ENCODE results near the gene ZNF275.
"Not testable (repeated sequence)": the region's sequence is repeated elsewhere in the genome, so short reads cannot be mapped to it uniquely, and the experiment has no call there.

Gene ZNF275

DNA sequence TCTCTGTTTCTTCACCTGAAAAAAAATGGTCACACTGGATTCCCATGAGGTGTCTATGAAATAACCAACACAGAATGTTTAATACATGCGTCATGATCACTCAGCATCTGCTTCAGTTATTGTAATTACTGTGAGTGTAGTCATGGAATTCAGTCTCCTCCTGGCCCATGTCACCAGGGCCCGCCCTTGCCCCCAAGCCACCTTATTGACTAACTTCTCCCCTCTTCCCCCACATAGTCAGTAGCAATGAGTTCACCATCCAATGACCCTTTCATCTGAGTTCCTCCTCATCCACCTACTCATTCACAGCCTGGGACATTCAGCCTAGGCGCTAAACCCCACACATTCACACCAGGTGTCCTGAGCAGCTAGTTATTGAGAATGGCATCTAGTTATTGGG, 28.0 kb upstream of the ZNF275 start:
- Histone ChIP-seq H3K4me1 (ENCODE audit: control insufficient read depth, insufficient read depth, low read length) (no peaks in the 10 kb centered on the region), H3K27me3 (ENCODE audit: control insufficient read depth, insufficient read depth, low read length) (peaks cover 46% of the 10 kb centered on the region), H3K4me2 (ENCODE audit: low read length) (no peak overlapping the region), H3K9ac (ENCODE audit: low read depth, low read length) (no peak overlapping the region), H3K4me3 (ENCODE audit: low read length) (no peak overlapping the region), H3K9me3 (replicated peaks; ENCODE audit: low read length) (no peaks in the 10 kb centered on the region), H3K36me3 (ENCODE audit: insufficient read depth, low read length) (no peaks in the 10 kb centered on the region)

DNA sequence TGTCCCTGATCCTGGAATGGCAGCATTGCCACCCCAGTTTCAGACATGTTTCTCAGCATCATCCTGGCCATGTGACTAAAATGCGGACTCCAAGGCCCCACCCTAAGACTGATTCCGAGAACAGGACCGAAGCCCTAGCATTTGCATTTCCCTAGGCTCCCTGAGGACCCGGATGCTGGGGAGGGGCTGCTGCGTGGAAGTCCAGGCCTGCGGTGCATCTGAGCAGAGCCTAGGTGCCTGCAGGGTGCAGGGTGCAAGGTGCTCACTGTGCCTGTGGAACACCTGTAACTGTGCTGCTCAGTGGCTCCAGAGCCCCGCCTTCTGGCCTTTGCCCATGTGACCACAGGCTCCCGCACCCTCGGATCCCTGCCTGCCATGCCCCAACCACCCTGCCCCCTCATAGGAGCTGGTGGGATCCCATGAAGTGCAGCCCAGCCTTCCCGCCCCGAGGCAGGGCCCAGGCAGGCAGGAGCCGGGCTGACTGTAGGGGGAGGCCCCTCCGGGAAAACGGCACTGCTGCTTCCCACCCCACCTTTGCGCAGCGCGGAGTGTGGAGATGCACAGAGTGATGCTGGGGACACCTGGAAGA, 27.3 kb upstream of the ZNF275 start:
- Histone ChIP-seq H3K4me3 (ENCODE audit: low read length) (no peak overlapping the region), H3K4me2 (ENCODE audit: low read length) (no peak overlapping the region), H3K9me3 (replicated peaks; ENCODE audit: low read length) (no peaks in the 10 kb centered on the region), H3K27me3 (ENCODE audit: control insufficient read depth, insufficient read depth, low read length) (peaks cover 46% of the 10 kb centered on the region), H3K9ac (ENCODE audit: low read depth, low read length) (no peak overlapping the region), H3K36me3 (ENCODE audit: insufficient read depth, low read length) (no peaks in the 10 kb centered on the region), H3K4me1 (ENCODE audit: control insufficient read depth, insufficient read depth, low read length) (no peaks in the 10 kb centered on the region)

DNA sequence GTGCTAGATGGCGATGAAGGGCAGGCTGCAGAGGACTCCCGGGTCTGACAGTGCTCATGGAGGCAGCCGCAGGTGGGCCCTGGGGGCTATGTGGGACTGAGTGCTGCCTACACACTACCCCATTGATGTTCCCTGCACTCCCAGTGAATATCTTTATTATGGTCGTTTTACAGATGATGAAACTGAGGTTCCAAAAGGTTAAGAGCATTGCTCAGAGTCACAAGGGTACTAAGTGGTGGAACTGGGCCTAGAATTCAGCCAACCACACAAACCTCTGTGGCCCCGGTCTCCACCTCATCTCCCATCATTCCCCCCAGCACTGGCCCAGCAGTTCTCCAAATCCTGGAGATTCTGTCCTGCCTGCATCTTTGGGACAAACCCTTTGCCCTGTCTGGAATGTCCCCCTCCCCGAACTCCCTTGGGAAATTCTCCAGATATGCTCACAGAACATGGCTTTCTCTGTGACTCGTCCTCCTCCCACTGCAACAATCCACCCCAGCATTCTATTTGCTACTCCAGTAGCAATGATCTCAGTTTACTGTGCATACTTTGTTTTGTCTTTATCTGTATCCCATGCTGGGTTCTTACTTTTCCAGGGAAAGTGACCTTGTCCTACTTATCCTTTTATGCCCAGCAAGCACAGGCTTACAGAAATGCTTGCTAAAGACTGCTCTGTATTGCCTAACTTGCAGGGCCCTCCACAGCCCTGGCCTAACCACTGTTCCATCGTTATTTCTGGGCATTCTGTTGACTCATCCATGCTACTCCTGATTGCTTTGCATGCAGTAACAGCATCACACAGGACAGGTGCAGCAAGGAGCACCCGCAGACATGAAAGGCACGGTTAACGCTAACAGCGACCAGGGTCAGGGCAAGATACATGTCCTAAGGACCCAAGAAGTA, 26.4 kb upstream of the ZNF275 start:
- Histone ChIP-seq H3K4me2 (ENCODE audit: low read length) (no peak overlapping the region), H3K4me1 (ENCODE audit: control insufficient read depth, insufficient read depth, low read length) (no peaks in the 10 kb centered on the region), H3K9me3 (replicated peaks; ENCODE audit: low read length) (no peaks in the 10 kb centered on the region), H3K4me3 (ENCODE audit: low read length) (no peak overlapping the region), H3K27me3 (ENCODE audit: control insufficient read depth, insufficient read depth, low read length) (peaks cover 37% of the 10 kb centered on the region), H3K9ac (ENCODE audit: low read depth, low read length) (no peak overlapping the region), H3K36me3 (ENCODE audit: insufficient read depth, low read length) (no peaks in the 10 kb centered on the region)

DNA sequence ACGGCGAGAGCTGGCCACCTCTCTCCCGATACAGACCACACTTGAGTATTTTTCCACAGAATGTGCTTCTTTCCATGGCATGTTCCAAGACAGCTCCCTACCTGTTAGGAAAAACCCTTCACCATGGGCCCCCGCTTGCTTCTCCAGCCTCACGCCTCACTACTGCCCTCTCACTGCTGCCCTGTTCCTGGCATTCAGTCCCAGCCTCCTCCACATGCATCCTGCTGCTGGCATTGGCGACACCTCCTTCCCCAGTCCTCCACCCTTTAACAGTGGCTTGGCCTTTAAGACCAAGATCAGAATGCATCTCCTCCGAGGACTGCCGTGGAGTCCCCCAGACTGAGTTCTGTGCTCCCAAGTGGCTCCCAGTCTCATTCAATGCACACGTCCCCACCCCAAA, 23.1 kb upstream of the ZNF275 start:
- Histone ChIP-seq H3K9ac (ENCODE audit: low read depth, low read length) (no peak overlapping the region), H3K4me2 (ENCODE audit: low read length) (no peak overlapping the region), H3K27me3 (ENCODE audit: control insufficient read depth, insufficient read depth, low read length) (peaks cover 13% of the 10 kb centered on the region), H3K36me3 (ENCODE audit: insufficient read depth, low read length) (no peaks in the 10 kb centered on the region), H3K9me3 (replicated peaks; ENCODE audit: low read length) (no peaks in the 10 kb centered on the region), H3K4me1 (ENCODE audit: control insufficient read depth, insufficient read depth, low read length) (no peaks in the 10 kb centered on the region), H3K4me3 (ENCODE audit: low read length) (no peak overlapping the region)

DNA sequence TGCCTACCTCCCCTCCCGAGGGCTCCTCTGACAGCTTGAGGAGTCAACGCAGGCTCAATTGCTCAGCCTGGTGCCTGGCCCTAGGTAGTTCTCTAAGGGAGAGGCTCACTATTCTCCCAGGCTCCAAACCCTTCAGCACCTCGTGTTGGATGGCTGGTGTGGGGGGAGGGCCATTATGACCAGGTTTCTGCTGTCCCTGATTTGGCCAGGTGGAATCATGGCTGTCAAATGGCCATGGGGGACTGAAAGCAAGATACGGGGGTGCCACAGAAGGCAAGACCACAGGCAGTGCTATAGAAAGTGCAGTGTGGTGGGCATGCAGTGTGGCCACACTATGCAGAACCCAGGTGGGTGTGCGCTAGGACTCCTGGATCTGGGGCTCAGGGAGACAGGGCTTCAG, 21.9 kb upstream of the ZNF275 start:
- Histone ChIP-seq H3K4me3 (ENCODE audit: low read length) (no peak overlapping the region), H3K9me3 (replicated peaks; ENCODE audit: low read length) (no peaks in the 10 kb centered on the region), H3K4me2 (ENCODE audit: low read length) (no peak overlapping the region), H3K36me3 (ENCODE audit: insufficient read depth, low read length) (no peaks in the 10 kb centered on the region), H3K9ac (ENCODE audit: low read depth, low read length) (no peak overlapping the region), H3K4me1 (ENCODE audit: control insufficient read depth, insufficient read depth, low read length) (no peaks in the 10 kb centered on the region), H3K27me3 (ENCODE audit: control insufficient read depth, insufficient read depth, low read length) (peaks cover 11% of the 10 kb centered on the region)

DNA sequence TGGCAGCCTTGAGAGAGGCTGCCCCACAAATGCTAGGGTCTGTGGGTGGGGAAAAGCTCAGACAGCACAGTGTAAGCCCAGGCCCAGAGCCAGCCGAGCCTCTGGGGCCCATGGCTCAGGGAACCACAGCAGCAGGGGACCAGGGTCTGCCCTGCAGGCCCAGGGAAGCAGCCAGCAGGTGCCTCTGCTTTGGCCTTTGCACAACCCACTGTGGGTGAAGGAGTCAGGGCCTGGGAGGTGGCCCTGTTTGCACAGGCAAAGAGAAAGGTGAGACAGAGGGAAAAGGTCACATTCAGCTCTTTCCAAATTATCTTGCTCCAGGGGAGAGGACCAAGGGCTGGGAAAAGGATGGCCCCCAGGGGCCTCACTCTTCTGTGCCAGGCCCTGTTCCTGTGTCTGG, 21.1 kb upstream of the ZNF275 start:
- H3K36me3 ChIP-seq (ENCODE audit: insufficient read depth, low read length), result no peaks in the 10 kb centered on the region
- H3K4me2 ChIP-seq (ENCODE audit: low read length), result no peak overlapping the region
- H3K4me1 ChIP-seq (ENCODE audit: control insufficient read depth, insufficient read depth, low read length), result no peaks in the 10 kb centered on the region
- H3K9me3 ChIP-seq (replicated peaks; ENCODE audit: low read length), result no peaks in the 10 kb centered on the region
- H3K9ac ChIP-seq (ENCODE audit: low read depth, low read length), result no peak overlapping the region
- no peak overlapping the region for H3K4me3 ChIP-seq (ENCODE audit: low read length)
- H3K27me3 ChIP-seq (ENCODE audit: control insufficient read depth, insufficient read depth, low read length), result peaks cover 11% of the 10 kb centered on the region

DNA sequence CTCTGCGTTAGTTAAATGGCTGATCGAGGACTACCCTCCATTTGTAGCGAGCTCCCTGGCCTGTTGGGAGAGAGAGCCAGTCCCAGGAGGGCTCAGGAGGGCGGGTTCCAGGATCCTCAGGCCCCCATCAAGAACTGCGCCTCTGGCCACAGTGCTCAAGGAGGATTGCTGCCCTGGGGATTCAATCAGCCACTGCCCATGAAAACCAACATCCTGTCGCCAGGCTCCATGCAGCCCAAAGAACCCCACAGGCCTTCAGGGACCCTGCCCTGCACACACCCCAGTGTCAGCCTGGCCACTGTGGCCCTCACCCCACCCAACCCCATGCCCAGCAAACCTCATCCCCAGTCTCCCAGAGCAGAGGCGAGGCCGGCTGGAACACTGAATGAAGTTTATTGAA, 16.6 kb upstream of the ZNF275 start:
- H3K4me3 ChIP-seq (ENCODE audit: low read length), result no peak overlapping the region
- no peaks in the 10 kb centered on the region for H3K36me3 ChIP-seq (ENCODE audit: insufficient read depth, low read length)
- H3K27me3 ChIP-seq (ENCODE audit: control insufficient read depth, insufficient read depth, low read length), result peaks cover 7% of the 10 kb centered on the region

DNA sequence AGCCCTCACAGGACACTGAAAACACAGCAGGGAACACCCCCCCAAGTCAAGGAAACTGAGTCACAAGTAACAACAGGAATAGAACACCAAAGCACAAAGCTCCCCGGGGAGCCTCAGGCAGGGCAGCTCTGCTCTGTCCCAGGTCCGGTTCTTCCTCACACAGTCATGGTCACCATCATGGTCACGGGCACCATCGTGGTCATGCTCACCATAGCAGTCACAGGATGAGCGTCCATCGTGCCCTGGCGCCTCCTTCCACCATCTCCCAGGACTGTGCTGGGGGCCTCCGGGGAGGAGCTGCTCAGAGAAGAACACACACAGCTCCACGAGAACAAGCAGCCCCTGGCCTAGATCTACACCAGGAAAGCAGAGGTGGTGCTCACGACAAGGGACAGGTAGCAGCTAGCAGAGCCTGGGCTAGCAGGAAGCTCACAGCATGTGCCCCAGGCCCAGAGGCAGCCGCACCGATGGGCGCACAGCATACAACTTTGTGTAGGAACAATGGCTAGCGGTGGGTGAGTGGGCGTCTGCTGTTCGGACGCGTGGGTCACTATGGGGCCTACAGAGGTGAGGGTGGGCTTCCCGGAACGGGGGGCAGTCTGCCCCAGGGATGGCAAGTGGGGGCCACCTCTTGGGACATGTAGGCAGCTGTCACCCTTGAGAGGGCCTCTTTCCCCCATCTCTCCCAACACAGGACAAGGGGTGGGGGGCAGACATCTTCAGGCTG, 15.8 kb upstream of the ZNF275 start:
- peaks cover 7% of the 10 kb centered on the region for H3K27me3 ChIP-seq (ENCODE audit: control insufficient read depth, insufficient read depth, low read length)
- no peaks in the 10 kb centered on the region for H3K4me1 ChIP-seq (ENCODE audit: control insufficient read depth, insufficient read depth, low read length)
- no peaks in the 10 kb centered on the region for H3K36me3 ChIP-seq (ENCODE audit: insufficient read depth, low read length)
- H3K4me3 ChIP-seq (ENCODE audit: low read length), result no peak overlapping the region
- H3K9ac ChIP-seq (ENCODE audit: low read depth, low read length), result no peak overlapping the region
- no peaks in the 10 kb centered on the region for H3K9me3 ChIP-seq (replicated peaks; ENCODE audit: low read length)
- no peak overlapping the region for H3K4me2 ChIP-seq (ENCODE audit: low read length)

More for the DNA sequence above, 16.6 kb upstream of the ZNF275 start:
- no peak overlapping the region for H3K9ac ChIP-seq (ENCODE audit: low read depth, low read length)
- H3K4me2 ChIP-seq (ENCODE audit: low read length), result no peak overlapping the region
- no peaks in the 10 kb centered on the region for H3K4me1 ChIP-seq (ENCODE audit: control insufficient read depth, insufficient read depth, low read length)
- no peaks in the 10 kb centered on the region for H3K9me3 ChIP-seq (replicated peaks; ENCODE audit: low read length)

DNA sequence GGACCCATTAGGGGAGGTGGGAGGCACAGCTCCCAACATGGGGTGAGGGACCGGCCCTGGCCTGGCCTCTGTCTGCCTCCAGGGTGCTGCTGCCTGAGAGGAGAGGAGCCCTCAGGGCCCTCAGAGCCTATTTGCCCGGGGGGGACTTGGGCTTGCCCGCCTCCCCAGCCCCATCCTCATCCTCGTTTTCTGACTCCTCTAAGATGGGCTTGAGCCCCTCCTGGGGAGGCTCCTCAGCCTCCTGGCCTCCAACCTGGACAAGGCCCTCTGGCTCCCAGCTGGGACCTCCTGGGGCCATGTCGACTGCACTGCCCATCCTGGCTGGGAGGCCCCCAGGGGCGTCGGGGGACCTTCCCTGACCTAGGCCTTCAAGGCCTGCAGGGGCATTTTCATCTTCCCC, 15.1 kb upstream of the ZNF275 start:
- Histone ChIP-seq H3K9ac (ENCODE audit: low read depth, low read length) (no peak overlapping the region), H3K27me3 (ENCODE audit: control insufficient read depth, insufficient read depth, low read length) (peaks cover 7% of the 10 kb centered on the region), H3K4me2 (ENCODE audit: low read length) (no peak overlapping the region), H3K4me1 (ENCODE audit: control insufficient read depth, insufficient read depth, low read length) (no peaks in the 10 kb centered on the region), H3K9me3 (replicated peaks; ENCODE audit: low read length) (no peaks in the 10 kb centered on the region), H3K36me3 (ENCODE audit: insufficient read depth, low read length) (no peaks in the 10 kb centered on the region), H3K4me3 (ENCODE audit: low read length) (no peak overlapping the region)

DNA sequence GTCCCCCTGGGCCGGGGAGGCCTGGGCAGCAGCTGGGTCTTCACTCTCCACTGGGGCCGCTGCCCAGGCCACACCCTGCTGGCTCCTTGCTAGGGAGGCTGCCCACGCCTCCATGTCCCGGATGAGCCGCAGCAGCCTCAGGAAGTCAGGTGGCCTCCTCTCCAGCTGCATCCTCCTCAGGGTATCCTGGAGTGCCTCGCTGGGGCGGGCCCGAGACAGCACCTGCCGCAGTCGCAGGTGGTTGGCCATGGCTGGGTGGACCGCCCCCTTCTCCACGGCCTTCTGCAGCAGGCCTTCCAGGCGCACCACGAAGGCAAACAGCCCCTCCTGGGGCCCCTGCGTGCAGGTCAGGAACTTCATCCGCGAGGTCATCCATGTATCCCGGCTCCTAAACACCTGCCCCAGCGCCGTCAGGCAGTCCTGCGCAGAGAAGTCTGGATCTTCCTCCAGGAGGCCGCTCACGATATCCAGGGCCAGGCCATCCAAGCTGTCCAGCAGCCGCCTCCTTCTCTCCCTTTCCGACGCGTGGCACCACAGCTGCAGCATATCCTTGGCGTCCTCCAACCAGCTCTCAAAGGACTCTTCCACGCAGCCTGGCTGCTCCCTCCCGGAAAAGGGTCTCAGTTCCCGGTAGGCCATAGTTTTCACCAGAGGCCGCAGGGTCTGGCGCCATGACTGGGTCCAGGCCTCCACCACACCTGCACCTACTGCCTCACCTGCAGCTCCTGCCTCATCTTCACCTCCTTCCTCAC, 14.5 kb upstream of the ZNF275 start:
- no peak overlapping the region for H3K4me2 ChIP-seq (ENCODE audit: low read length)
- H3K9me3 ChIP-seq (replicated peaks; ENCODE audit: low read length), result no peaks in the 10 kb centered on the region
- no peaks in the 10 kb centered on the region for H3K36me3 ChIP-seq (ENCODE audit: insufficient read depth, low read length)
- no peak overlapping the region for H3K9ac ChIP-seq (ENCODE audit: low read depth, low read length)
- H3K4me3 ChIP-seq (ENCODE audit: low read length), result no peak overlapping the region
- H3K27me3 ChIP-seq (ENCODE audit: control insufficient read depth, insufficient read depth, low read length), result peaks cover 7% of the 10 kb centered on the region
- H3K4me1 ChIP-seq (ENCODE audit: control insufficient read depth, insufficient read depth, low read length), result no peaks in the 10 kb centered on the region

DNA sequence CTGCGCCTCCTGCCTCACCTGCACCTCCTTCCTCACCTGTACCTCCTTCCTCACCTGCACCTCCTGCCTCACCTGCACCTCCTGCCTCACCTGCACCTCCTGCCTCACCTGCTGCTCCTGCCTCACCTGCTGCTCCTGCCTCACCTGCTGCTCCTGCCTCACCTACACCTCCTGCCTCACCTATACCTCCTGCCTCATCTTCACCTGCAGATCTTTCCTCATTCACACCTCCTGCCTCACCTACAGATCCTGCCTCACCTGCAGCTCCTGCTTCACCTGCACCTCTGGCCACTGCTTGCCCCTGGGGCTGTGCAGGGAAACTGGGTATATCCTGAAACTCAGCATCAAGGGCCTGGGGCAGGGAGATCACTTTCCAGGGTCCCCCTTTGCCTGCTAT, 13.9 kb upstream of the ZNF275 start:
- not testable (repeated sequence) for H3K4me3 ChIP-seq (ENCODE audit: low read length); H3K27me3 ChIP-seq (ENCODE audit: control insufficient read depth, insufficient read depth, low read length); H3K9me3 ChIP-seq (replicated peaks; ENCODE audit: low read length); H3K4me1 ChIP-seq (ENCODE audit: control insufficient read depth, insufficient read depth, low read length); H3K4me2 ChIP-seq (ENCODE audit: low read length); H3K9ac ChIP-seq (ENCODE audit: low read depth, low read length); H3K36me3 ChIP-seq (ENCODE audit: insufficient read depth, low read length)

All from skeletal muscle satellite cell (primary cell).